DMS114 treated with DMSO at 0.1 percent for 48 hours (cell line): Measurements from ENCODE around the gene PACSIN3.

ENCODE experiments used
- DNase-seq: peaks from one replicate; lab custom pipeline; 2025; ENCODE audit not compliant: unreplicated experiment; lab: John Stamatoyannopoulos, UW

The PACSIN3 gene

DNA sequence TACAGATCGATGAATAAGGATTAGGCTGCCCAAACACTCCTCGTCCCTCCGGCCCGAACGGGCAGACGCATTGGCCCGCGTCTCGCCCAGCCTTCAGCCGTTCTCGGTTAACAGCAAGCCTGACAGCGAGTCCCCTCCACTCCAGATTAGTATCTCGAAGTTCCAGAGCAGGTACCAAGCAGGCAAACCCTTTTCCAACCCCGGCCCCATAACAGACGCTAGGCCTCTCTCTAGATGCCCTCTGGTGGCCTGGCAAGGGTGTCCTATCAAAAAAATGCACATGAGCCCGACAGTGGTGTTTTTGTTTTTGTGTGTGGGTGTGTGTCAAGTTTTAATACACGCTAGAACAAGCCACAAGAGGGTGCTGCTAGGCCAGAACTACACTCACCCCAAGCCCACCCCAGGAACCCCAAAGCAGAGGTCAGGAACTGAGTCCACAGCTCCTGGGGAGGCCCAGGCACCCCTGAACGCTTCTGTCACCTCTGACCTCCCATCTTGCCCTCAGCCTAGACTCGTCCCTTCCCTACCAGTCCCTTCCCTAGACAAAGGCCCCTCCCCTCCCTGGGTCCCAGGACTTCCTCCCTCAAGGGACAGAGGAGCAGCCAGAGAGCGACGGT, 8.9 kb downstream of the PACSIN3 start:
- DNase-seq, result peak; percentile 41

DNA sequence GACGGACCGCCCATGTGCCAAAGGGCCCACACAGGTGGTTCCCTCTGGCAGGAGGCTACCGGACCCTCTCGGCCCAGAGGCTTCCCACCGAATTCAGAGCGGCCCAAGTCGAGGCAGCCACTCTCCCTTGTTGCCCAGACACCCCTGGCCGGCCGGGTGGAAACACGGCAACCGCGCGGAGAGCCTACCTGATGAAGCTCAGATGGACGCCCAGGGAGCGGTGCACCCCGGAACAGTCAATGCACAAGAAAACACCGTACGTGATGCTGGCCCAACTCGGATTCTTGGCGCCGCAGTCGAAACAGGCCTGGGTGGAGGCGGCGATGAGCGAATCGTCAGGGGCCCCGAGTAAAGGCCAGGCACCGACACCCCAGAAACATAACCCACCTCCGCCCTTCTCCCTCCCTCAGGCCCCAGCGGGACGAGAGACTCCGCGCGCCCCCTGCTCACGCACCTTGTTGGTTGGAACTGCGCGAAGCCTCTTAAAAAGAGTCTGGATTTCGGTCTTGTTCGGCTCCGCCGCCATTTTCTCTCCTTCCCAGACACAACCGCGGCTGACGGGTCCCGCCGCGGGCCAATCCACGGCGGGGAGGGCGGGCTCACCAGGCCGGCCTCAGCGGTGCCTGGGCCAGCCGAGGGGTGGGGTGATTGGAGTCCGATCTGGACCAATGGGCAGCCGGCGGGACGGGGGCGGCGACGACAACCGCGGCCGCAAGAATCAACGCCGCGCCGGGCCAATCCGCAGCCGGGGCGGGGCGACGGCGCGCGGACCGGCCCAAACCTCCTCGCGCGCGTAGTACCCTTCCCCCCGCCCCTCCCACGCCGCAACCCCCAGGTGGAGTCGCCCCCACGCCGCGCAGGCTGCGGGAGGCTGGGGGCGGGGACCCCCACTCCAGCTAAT, 9.7 kb downstream of the PACSIN3 start, which contains the start of gene ARFGAP2:
ARFGAP2 (minus strand) TSS at position 552 of the 901 bp plus-strand sequence; CDS start at position 526, 26 bp downstream.
- peak; percentile 82 for DNase-seq

DNA sequence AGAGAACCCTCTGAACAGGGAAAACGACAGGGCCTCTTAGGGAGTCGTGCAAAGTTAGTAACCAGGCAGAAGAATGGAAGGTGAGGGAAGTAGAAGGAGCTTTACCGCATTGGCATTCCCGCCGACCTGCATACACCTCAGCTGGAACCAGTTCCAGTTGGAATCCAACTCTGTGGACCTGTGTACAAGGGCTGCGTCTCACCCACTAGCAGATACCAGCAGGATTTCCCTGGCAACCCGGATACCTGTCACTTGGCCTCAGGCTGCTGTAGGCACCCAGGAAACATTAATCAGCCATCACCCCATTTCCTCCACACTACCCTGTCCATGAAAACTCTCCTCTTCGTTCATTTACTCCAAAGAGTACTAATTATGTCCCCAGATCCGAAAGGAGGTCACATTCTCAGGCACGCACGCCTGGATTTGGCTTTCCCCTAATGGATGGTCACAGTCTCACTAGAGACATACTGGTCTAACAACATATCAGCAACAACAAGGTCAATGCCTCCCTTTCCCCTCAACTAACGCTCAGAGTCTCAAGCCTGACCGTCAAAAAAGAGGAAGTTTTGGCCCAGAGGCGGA, 10.4 kb downstream of the PACSIN3 start:
- DNase-seq, result no peak

DNA sequence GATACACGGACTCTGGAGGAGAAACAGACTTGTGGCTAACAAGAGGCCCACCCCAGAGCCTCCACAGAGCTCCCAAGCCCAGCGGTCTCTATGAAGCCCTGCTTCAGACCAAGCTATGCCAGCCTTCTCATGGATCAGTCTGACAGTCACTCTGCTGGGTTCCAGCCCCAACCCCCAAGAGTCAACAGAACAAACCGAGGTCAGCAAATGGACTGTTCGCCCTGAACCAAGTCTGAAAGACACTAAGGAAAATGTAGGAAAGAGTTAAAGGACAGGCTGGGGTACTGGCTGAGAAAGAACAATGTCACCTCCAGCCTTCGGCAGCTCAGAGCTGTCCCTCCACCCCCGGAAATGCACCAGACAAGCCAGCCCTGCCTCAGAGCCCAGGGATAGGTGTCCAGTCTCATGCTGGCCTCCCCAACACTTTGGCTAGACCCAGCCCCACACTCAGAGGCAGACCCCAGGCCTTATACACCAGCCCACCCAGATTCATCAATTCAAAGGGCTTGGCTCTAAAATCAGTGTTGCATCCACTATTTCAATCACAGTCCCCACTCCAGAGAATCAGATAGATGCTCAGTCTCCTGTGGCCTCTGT, 13.4 kb downstream of the PACSIN3 start:
- no peak for DNase-seq

DNA sequence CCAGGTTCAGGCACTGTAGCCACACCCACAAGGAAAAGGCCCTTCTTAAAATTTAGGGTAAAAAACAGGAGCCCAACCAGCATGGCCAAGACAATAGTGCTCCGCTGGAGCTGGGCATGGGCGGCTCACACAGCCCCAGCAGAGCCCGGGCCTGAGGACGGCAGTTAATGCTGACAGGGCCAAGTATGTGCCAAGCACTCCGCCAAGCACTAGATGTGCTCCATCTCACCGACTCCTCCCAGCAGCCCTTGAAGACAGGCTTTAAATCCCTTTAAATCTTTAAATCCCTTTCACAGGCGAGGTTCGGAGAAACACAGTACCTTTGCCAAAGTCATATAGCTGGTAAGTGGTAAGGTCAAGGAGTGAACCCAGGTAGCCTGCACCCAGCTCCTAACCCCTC, 14.4 kb downstream of the PACSIN3 start:
- no peak for DNase-seq

DNA sequence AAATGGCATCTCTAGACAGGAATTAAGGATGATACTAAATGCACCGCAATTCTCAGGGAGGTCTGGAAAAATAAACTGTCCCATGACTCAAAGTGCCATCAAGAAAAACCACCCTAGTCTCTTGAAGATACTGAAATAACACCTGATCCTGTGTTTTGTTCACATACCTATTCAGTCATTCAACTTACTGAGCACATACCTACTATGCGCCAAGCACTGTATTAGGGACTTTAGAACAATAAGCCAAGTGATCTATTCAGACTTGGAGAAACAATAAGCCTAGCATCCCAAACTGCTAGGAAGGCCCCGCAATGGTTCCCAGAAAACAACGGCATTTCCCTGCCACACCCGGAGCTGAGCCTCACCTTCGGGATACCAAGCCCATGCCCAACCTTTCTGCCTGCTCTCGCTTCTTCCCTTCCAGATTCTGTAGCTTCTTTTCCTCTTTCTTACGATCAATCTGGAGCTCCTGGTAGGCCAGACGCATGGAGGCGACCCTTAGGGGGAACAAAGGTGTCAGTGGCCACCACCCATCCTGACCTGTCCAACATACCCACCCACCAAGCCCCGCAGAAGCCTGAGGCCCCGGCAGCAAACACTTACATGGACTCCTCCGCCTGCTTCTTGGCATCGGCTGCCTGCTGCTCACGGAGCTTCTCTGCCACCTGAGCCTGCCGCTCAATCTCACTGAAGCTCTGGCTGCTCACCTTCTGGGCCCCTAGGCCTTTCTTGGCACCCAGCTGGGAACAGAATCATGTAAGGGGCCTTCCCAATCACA, 15.0 kb downstream of the PACSIN3 start:
- DNase-seq, result no peak

DNA sequence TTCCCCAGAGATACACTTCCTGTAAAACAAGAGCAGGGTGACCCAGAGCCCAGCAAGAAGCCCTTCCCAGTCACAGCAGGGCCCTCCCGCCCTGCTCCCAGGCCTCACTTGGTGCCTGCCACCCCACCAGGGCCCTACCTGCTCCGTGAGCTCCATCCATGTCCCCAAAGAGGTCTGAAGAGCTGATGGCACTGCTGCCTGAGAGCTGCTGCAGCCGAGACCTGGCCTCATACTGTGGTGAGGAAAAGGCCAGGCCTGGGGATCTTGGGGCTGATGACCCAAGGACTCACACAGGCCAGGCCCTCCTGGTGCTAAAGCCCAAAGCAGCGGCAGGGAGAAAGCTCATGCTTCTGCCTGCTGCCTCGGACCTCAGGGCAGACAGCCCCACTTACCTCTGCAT, 19.9 kb downstream of the PACSIN3 start:
- no peak for DNase-seq

DNA sequence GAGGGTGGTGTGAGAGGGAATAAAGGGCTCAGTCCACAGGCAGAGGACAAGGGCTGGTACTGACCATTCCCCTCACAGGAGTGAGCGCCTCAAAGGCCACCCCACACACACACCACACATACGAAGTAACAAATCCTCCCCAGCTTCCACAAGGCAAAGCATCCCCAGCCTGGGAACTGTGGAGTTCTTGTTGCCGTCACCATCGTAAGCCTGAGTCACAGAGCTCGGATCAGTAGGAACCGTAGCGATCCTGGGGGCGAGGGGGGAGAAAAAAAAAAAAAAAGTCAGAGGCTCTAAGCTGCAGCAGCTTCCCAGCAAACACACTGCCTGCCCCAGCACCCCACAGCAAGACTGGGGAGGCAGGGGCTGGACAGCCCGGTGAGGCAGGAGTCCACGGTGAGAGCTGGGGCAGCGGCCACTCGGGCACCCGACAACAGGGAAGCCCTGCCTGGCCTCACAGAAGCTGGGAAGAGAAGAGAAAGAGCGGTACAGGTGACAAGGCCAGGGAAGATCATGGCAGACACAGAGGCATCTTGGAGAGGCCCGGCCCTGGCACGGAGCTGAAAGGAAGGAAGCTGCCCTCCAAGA, 20.9 kb downstream of the PACSIN3 start:
- no peak for DNase-seq

DNA sequence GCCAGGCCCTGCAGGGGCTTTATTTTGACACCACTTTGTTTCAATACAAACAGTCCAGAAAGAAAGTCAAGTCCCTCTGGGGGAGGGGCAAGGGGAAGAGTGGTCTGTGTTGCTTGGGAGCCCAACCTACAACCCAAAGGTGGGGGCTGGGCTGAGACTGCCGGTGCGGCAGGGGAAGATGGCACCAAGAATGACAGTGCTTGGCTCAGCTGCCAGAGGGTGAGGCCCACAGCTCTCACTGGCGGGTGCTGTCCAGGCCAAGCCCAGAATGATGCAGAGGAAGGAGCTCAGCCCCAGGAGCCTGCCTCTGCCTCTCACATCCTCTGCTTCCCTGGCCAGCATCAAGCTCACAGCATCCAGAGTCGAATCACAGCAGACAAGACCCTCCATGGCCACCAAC, 21.9 kb downstream of the PACSIN3 start:
- no peak for DNase-seq

DNA sequence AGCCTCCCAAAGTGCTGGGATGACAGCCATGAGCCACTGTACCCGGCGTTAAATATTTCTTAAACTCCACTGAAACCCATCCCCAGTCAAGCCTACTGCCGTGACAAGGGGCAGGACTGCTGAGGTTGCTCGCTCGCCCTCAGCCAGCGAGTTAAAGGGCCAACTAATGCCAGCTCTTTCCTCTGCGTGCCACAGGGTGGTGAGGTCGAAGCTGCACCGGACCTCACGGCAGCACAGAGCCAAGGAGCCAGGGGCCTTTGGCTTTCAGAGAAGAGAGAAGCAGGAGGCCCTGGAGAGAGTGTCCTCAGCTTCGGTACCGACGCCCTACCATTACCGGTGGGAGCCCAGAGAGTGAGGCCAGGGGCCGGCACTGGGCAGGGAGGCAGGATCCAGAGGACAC, 22.3 kb downstream of the PACSIN3 start:
- no peak for DNase-seq

DNA sequence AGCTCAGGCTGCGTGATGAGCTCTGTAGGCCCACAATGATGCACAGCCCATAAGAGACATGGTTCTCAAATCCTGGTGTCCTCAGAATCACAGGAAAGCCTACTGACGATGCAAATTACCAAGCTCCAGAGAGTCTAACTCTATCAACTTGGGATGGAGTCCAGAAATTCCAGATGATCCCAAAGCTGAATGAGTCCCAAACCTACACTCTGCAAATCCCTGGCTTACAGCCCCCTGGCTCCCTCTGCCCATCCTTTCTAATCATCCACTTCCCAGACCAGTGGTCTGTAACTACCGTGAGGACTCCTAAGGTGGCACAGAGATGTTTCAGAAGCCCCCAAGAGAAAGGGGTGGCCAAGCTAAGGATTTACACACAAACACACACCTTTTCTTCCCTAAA, 23.0 kb downstream of the PACSIN3 start:
- no peak for DNase-seq

DNA sequence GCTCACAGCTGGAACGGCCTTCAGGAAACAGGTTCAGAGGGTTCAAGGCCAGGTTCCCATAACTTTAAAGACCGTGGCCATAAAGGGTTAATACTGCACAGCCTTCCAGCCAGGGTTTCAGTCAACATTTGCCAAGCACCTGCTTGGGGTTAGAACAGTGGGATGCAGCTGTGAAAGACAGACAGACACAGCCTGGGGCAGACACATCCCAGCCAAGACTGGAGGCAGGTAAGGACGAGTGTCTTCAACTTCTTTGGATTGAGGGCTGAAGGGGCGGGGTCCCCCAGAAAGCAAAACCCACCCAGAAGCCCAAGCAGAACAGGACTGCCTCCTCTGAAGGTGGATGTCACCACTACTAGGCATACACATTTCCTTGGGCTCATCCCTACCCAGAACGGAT, 23.8 kb downstream of the PACSIN3 start:
- DNase-seq, result no peak

DNA sequence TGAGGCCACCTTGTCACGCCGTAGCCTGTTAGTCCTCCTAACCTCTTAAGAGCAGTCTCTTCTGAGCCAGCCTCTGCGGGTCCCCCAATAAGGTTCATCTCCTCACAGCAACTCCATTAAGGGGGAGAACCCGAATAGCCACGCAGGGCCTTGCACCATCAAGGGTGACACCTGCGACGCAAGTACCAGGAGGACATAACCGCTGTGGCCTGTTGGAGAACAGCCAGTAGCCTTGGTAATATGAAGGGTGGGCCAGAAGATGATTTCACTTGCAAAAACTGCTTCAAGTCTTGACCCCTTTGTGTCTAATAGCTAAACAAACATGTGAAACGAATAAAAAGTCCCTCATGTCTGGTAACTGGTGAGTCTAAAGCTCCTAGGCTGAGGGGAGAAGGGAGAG, 24.3 kb downstream of the PACSIN3 start:
- DNase-seq, result no peak

DNA sequence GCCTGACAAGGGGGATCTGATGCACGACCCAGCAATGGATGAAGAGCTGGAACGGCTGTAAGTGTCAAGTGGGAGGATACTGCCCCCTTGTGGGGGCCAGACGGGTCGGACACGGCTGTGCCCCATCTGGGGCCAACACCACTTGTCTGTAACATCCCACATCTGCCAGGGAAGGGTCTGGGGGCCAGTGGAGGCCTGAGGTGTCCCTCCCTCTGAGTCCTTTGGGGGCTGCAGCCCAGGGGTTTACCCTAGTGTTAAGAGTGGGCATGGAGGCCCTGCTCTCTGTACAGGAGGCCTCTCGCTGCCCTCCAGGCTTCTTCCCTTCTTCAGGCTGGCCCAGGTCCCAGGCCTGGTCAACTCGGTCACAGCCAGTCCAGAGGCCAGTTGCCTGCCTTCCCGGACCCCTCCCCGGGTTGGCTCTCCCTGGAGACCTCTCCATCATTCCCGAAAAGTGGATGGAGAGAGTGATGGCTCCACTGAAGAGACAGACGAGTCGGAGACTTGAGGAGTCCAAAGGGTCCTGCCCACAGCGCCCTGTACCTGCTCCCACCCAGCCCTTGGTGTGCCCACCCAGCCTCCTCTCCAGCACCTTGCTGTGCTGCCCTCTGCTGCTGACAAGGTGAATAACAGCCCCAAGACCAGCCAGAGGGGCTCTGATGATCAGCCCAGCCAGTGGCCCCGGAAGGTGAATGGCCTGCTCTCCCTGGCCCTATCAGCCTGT, 24.9 kb downstream of the PACSIN3 start:
- DNase-seq, result peak; percentile 20

DNA sequence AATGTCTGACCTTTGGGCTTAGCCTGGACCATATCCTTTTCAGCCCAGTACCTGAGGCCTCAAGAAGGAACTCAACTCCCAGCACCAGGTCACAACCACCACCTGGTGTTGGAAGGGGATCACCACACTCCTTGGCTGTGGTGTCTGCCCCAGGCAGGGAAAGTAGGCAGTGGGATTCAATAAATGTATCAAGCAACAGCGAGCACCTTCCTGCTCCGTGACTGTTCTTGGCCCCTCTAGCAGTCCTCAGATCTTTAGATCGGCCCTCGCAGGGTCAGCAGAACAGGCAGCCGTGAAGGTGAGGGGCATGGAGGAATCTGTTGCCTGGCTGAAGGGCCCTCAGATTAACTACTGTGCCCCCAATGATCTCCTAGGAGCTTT, 25.5 kb downstream of the PACSIN3 start:
- DNase-seq, result no peak

DNA sequence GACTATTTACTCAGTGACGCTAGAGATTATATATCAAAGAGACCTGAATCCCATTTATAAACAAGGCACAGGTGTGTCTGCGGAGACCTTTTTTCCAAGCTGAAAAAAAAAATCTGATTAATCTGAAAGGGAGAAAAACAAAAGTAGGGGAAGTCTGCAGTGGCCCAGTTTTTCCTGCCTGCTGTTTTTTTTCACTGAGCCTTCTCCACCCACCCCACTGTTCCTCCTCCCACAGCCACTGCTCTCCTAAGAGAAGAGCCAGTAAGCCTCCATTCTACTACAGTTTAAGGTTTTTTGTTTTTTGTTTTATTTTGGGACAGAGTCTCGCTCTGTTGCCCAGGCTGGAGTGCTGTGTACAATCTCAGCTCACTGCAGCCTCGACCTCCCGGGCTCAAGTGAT, 28.0 kb downstream of the PACSIN3 start:
- no peak for DNase-seq

DNA sequence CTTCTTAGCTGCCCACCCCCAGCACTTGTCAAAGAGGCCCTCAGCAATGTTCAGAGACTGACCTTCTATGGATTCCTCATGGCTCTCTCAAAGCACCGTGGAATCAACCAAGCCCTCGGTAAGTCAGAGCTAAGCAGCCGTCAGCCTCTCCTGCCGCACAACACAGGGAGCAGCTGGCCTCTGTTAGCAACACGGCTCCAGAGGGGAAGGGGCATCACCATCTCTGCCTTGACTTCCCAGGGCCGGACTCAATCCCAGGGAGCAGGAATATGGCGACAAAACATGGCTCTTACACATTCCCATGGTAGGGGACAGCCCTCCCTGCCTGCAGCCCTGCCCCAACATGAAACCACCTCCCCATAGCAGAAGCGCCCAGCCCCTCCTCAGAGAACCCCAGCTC, 28.4 kb downstream of the PACSIN3 start:
- no peak for DNase-seq

DNA sequence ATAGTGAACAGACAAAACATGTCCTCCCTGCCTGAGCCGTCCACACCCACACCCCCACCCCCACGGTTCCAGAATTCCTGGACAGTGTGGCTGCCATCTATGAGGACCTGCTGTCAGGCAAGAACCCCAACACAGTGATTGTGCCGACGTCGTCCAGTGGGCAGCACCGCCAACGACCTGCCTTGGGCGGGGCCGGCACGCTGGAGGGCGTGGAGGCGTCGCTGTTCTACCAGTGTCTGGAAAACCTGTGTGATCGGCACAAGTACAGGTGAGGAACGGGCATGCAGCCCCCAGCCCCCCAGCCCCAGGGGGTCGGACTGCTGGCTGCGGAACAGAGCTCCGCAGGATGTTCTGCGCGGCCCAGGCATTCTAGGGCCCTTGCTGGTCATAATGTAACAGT, 29.3 kb downstream of the PACSIN3 start:
- no peak for DNase-seq

DNA sequence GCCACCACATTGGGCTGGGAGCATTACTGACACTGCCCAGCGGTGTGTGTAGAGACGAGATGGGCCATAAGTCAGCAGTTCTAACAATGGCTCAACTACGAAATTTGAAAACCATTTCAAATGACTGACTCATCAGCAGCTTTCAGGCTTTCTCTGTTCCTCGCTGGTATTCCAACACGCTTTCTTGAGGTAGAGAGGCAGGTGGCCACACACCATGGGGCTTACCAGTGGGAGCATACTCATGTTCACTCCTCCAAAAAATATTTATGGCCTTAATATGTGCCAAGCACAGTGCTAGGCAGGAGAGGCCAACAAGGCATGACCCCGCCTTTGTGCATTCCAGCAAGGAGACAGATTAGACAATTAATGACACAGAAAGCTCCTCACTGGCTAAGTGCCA, 29.9 kb downstream of the PACSIN3 start:
- DNase-seq, result no peak

DNA sequence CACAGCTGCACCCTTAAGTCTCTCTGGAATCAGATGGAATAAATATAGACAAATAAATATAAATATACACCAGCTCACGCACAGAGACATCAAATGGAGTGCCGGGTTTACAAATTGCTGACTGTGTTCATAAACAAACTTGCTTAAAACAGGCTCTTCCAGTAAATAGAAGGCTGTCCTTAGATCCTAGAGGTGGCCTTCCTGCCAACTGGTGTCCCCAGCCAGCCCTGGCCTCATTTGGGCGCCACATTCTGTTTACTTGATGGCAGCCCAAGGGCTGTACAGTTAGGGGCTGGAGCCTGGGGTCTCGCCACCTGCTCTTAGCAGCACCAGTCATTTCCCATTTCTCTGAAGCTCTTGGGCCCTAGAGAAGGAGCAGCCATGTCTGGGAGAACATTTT, 30.4 kb downstream of the PACSIN3 start:
- DNase-seq, result no peak
